ENCODE results near the gene GPX6.
"Not testable (repeated sequence)": the region's sequence is repeated elsewhere in the genome, so short reads cannot be mapped to it uniquely, and the experiment has no call there.

The GPX6 gene, protein sequence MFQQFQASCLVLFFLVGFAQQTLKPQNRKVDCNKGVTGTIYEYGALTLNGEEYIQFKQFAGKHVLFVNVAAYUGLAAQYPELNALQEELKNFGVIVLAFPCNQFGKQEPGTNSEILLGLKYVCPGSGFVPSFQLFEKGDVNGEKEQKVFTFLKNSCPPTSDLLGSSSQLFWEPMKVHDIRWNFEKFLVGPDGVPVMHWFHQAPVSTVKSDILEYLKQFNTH

DNA sequence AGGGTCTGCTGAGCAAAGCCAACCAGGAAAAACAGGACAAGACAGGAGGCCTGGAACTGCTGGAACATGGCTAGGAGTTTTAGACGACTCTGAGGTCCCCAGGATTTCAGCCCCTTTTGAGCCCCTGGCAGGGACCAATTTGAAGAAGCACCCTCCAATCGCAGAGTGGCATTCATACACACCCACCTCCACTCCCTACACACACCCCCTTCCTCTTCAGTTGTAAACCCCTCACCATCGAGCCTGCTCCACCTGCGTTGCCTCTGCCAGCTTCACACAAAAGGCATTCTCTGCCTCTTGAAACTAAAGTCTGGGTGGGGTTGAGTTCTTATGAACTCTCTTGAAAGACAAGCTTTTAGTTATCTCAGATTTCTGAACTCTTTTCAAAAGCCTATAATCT is at the start of gene GPX6:
TSS of gene GPX6 (minus strand) at position 118 of the 400 bp plus-strand sequence. CDS start at position 68, 50 bp downstream.
- DNase-seq = no peak

GRCh38 chr6:28563430-28564095 is 48.0 kb upstream of the GPX6 start:
- DNase-seq = no peak

DNA sequence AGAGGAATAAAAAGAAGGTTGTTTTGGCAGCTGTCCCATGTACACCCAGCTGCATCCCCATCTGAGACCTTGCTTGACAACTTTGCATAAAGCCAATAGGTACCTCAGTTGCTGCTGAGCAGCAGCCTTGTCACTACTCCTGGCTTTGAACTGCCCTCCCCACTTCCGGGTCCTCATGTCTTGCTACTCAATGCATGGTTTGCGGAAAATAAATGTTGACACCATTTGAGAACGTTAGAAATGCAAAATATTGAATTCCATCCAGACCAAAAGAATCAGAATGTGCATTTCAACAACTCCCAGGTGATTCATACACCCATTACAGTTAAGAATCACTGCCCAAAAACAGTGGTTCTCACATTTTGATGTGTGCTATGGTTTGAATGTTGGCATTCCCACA is 43.0 kb upstream of the GPX6 start:
- no peak for DNase-seq

DNA sequence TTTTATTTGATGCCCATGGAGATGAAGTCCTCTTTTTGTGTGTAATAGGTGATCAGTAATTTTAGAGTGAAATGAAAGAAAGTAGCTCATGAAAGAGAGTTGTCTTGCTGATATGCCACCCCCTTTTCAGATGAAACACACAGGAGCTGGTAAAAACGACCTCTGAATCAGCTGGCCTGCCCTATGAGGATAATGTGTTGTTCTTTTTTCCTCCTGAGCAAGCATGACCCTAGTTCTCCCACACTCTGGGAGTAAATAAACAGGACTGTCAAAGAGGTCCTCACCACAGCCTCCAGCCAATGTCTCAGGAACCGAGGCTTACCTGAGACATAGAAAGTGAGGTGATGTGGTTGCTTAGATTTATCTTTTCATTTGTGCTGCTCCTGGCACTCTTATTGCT is 39.5 kb upstream of the GPX6 start:
- DNase-seq = no peak

GRCh38 chr6:28553986-28554881 is 38.6 kb upstream of the GPX6 start:
- DNase-seq = peak; percentile 63

DNA sequence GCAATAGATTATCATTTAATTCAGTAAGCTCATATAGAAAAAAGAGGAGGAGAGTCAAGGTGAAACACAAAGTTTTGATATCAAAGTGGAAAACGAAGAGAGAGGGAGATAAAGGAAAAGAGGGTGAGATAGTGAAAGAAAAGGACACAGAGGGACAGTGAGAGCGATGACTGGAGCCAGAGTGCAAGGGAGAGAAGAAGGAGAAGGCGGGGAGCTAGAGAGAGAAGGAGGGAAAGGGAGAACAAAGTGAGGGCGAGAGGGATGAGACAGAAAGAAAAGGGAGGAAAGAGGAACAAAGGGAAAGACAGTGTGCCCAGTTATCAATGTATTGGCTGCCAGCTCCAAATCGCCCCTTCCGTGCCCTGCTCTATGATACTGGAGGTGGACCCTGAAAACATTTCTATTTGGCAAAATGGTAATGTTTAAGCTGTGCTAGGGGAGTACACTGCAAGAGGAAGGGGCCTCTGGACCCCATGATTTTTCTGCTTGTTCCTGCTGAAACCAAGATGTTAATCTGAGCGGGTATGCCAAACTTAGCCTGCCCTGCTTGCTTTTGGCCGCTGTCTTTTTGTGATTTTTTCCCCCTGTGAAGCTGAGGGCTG is 37.9 kb upstream of the GPX6 start:
- no peak for DNase-seq

GRCh38 chr6:28551891-28552666 is 36.5 kb upstream of the GPX6 start:
- DNase-seq = no peak

- not testable (repeated sequence) for DNase-seq
Observed at GRCh38 chr6:28547003-28547402, 31.4 kb upstream of the GPX6 start.

DNA sequence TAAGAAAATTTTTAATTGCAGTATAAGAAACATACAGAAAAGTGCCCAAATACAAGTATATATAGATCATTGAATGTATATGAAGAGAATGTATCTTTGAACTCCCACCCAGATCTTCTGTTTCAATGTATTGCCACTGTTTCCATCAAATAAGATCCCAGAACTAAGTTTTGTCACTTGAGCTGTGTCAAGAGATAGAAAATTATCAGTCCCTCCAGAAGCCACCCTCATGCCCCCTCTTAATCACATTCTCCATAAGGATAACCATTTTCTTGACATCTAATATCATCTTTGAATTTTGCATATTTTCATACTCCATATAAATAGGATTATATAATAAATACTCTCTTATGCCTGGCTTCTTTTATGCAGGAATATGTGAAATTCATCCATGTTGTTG is 30.4 kb upstream of the GPX6 start:
- no peak for DNase-seq

GRCh38 chr6:28543651-28544610 is 28.3 kb upstream of the GPX6 start:
- peak; percentile 83 for DNase-seq

GRCh38 chr6:28542440-28543296 is 27.1 kb upstream of the GPX6 start:
- peak; percentile 96 for DNase-seq

DNA sequence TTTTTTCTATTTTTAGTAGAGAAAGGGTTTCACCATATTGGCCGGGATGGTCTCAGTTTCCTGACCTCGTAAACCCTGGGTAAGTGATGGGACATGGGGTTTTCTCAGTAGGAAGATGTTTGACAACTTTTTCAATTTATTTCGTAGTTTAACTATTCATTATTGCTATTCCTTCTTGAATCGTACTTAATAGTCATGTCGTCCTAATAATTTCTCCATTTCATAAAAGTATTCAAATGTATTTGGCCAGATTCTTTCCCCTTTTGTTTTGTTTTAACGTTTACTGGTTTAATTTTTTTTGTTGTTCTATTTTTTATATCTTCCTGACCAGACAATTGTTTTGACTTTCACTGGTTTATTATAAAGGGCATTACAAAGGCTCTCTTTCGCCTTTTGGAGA is 26.4 kb upstream of the GPX6 start:
- no peak for DNase-seq

DNA sequence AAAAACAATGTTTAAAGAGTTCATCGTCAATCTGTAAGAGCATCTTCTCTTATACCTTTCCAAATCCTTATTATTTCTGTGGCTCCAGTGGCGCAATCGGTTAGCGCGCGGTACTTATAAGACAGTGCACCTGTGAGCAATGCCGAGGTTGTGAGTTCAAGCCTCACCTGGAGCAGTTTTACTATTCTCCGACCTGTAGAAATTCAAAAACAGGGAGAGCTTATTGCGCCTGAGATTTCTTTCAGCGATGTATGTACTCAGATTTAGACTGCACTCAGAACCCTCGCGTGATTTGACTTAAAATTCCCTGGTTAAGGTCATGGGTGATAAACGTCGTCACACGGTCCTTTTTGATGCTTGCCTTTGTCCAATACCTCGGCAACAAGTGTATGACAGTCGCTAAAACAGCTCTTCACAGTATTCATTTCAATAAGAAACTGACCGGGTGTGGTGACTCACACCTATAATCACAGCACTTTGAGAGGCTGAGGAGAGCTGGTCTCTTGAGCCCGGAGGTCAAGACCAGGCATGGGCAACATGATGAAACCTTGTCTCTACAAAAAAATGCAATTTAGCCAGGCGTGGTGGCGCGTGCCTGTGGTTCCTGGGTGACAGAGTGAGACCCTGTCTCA is 22.0 kb upstream of the GPX6 start:
- DNase-seq = peak; percentile 71

- DNase-seq = peak; percentile 87
Observed at GRCh38 chr6:28537065-28537464, 21.5 kb upstream of the GPX6 start.

DNA sequence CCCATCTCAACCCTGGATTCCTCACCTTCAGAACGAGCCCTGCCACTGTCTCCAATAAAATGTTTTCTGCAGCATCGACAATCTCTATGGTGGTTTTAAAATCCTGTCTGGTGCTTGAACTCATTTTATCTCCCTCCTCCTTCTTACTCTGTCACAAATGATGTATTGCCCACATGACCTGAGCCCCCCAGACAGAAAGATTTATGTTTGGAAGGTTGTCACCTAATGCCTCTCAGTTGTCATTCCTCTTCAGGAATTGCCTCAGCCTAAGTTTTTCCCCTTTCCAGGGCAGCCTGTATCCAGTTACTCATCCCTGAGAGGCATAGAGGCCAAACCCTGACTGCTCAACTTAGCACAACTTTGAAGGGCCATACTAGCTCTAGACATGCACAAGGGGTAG is 19.3 kb upstream of the GPX6 start:
- no peak for DNase-seq

DNA sequence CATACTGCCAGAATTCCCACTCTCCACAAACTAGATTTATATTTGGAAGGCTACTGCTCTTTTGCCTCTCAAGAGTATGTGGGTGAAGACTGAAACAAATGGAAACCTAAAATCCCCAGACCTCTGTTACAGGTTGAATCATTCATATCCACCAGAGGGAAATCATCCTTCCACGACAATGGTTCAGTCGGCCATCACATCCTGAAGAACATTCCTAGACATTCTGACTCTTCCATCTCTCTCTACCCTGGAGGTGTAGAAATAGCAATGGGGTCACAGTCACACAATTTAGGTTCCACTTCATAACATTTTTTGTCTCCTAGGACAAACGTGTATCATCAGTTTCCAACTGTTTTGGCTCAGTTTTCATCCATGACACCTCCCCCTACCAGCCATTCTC is 18.7 kb upstream of the GPX6 start:
- no peak for DNase-seq

DNA sequence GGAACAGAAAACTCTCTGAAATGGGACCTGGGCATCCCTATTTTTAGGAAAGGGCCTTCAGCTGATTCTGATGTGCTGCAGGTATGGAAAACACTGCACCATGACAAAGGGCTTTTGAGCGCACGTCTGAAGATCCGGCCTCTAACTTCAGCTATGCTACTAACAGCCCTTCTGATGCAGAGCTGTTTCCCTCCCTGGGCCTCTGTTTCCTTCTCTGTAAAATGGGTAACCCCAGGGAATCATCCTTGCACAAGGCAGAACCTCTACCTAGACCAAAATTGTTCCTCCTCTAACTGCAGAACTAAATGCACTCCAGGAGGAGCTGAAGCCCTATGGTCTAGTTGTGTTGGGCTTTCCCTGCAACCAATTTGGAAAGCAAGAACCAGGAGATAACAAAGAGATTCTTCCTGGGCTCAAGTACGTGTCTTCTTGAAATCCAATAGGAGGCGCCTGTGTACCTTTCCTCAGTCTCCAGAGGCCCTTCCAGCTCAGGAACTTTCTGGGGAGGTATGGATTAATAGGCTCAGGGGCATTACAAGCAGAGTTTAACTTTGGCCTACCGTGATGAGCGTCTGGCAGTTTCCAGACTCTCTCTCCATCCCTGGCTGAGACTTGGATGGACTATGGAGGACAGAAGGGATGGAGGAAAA is 16.0 kb upstream of the GPX6 start:
- no peak for DNase-seq

DNA sequence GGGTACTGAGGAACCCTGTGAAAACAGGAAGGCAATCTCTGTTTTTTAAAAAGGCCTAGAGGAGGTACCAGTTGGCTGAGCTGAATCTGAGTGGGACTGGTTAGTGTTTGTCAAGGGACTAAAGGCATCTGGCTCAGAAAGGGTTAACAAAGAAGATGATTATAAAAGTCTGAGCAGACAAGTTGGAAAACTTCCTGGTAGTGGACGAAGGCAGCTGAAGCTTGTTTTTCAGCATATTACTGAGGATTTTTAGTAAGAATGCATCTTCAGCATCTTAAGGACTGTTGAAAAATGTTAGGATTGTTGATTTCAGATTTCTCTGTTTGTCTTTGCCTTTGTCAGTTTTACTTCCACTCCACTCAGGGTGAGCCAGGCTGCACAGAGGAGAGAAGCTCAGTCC is 15.2 kb upstream of the GPX6 start:
- no peak for DNase-seq

DNA sequence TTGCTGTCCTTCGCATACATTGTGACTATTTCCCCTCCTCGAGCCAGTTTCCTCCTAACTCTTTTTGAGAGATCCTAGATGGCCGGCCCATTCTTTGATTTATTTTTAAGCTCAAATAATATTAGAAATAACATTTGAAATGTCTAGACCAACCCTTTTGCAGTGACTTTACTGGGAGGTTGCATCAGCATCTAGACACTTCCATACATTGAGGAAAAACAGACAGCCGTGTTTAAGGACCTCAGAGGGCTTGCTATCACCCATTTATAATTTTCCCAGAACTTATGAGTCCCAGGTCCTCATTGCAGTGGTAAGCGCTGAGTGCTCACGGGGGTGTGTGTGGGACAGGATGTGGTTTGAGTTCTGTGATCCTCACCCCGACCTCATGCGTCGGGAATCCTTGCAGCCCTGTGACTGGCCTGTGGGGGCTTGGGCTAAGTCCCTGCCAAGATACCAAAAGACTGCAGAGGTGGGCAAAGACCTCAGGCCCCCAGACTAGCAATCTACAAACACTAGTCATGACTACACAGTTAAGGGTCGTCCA is 10.0 kb upstream of the GPX6 start, which contains the start of gene GPX5:
TSS of gene GPX5 (plus strand) at position 386 of the 544 bp plus-strand sequence. CDS start at position 519, 133 bp downstream.
- no peak for DNase-seq

Measured in eye (tissue), 1 donor.